Uterus (tissue), 4 donors: ENCODE results near the gene POM121L2. TPM values are rescaled to one million over a fixed set of nuclear protein-coding genes. Genes with fewer than 3 reads are reported as not detected.

ENCODE experiments used
- DNase-seq, 2 donors: peaks; one replicate each; pipeline ENCODE4 v3.0.0-alpha.2; 2019 to 2020
- H3K27ac ChIP-seq, 2 donors: fragments of 200-600 bp; sonication (generic); 1 replicate in 1 of 2; 2 replicates in 1 of 2; pipeline ENCODE4 v1.5.1; 2016 to 2018
- H3K27me3 ChIP-seq, 2 donors: fragments of 200-600 bp; sonication (generic); one replicate each; pipeline ENCODE4 v1.5.1; 2018 to 2019; ENCODE audit warnings: control low read depth in 1 of 2
- H3K36me3 ChIP-seq, 2 donors: fragments of 200-600 bp; sonication (generic); one replicate each; pipeline ENCODE4 v1.5.1; 2019; ENCODE audit warnings: control low read depth in 1 of 2
- H3K4me1 ChIP-seq, 2 donors: fragments of 200-600 bp; sonication (generic); one replicate each; pipeline ENCODE4 v1.5.1; 2018 to 2019; ENCODE audit warnings: control low read depth in 1 of 2
- H3K4me3 ChIP-seq, 2 donors: fragments of 200-600 bp; sonication (generic); 1 replicate in 1 of 2; 2 replicates in 1 of 2; pipeline ENCODE4 v1.5.1; 2018 to 2019; ENCODE audit warnings: mild to moderate bottlenecking in 1 of 2
- H3K9me3 ChIP-seq, 2 donors: fragments of 200-600 bp; sonication (generic); one replicate each; pipeline ENCODE4 v1.5.1; 2019; ENCODE audit warnings: control low read depth in 1 of 2
- CTCF ChIP-seq, 4 experiments: fragments of 200-600 bp in 2 of 4; fragments of 450-650 bp in 2 of 4; sonication (generic) in 2 of 4; IDR thresholded peaks; one replicate each; pipeline ENCODE4 v1.5.1; 2016 to 2019; ENCODE audit warnings: antibody characterized with exemption in 4 of 4, mild to moderate bottlenecking in 2 of 4, moderate library complexity in 1 of 4
- POLR2A ChIP-seq, 2 donors: fragments of 450-650 bp; IDR thresholded peaks; one replicate each; pipeline ENCODE4 v1.6.1; 2016; ENCODE audit warnings: antibody characterized with exemption in 2 of 2, mild to moderate bottlenecking in 1 of 2, moderate library complexity in 1 of 2
- intact Hi-C: fragments of 100-400 bp; cut with DNase I; formaldehyde crosslinking; loops from one replicate; pipeline ENCODE4 v1.15.1; 2023; ENCODE audit warnings: low total_unique reads
- total RNA-seq, 4 donors: library from RNA; depleted of rRNA in 3 of 4; stranded (reverse); fragments of >200 nt in 3 of 4; gene quantifications; one replicate each; pipeline versions ENCODE4 v1.1.0 to v1.2.4, GENCODE V29; 2014 to 2023
- donor health status: DM: yes; HTN: yes; CAD: no.

The POM121L2 gene
- not detected for total RNA-seq

GRCh38 chr6:27312146-27312949, at the start of gene POM121L2:
POM121L2 (minus strand) TSS chr6:27312273; CDS start chr6:27312170, 103 bp downstream.
- intact Hi-C loops, result no loop called here
- H3K36me3 ChIP-seq, result no peaks in the 10 kb centered on the region
- peak in 1 of 2 donors; percentile 24 for DNase-seq
- H3K27me3 ChIP-seq, result peaks cover 0 to 32% of the 10 kb centered on the region in 2 donors
- no peaks in the 10 kb centered on the region for H3K9me3 ChIP-seq
- H3K4me3 ChIP-seq, result peak within 1 kb of the TSS; percentile 18 to 33
- no peaks in the 10 kb centered on the region for H3K4me1 ChIP-seq
- H3K27ac ChIP-seq, result no peak within 1 kb of the TSS
- peak in 2 of 4 experiments; percentile 24 to 39 for TF ChIP-seq CTCF (IDR thresholded peaks at IDR 0.05)
- TF ChIP-seq POLR2A (IDR thresholded peaks at IDR 0.05), result no peak

GRCh38 chr6:27359231-27359630, 47.2 kb upstream of the POM121L2 start:
- TF ChIP-seq POLR2A (IDR thresholded peaks at IDR 0.05) (no peak), CTCF (IDR thresholded peaks at IDR 0.05) (no peak)
- Histone ChIP-seq H3K27me3 (no peaks in the 10 kb centered on the region), H3K4me1 (no peaks in the 10 kb centered on the region), H3K27ac (no peak overlapping the region), H3K36me3 (no peaks in the 10 kb centered on the region), H3K4me3 (no peak overlapping the region), H3K9me3 (peaks cover 0 to 31% of the 10 kb centered on the region in 2 donors)
- no peak for DNase-seq
- intact Hi-C loops, result no loop called here

- intact Hi-C loops, result no loop called here
- Histone ChIP-seq H3K36me3 (no peaks in the 10 kb centered on the region), H3K4me3 (no peak overlapping the region), H3K9me3 (peaks cover 0 to 30% of the 10 kb centered on the region in 2 donors), H3K27ac (no peak overlapping the region), H3K4me1 (no peaks in the 10 kb centered on the region), H3K27me3 (no peaks in the 10 kb centered on the region)
- no peak for DNase-seq
- TF ChIP-seq CTCF (IDR thresholded peaks at IDR 0.05) (no peak), POLR2A (IDR thresholded peaks at IDR 0.05) (no peak)
Measured at GRCh38 chr6:27358786-27359185, 46.7 kb upstream of the POM121L2 start.

- no peak overlapping the region for H3K4me3 ChIP-seq
- intact Hi-C loops, result no loop called here
- DNase-seq, result no peak
Measured at GRCh38 chr6:27352850-27353249, 40.8 kb upstream of the POM121L2 start.

More at GRCh38 chr6:27352850-27353249, 40.8 kb upstream of the POM121L2 start:
- H3K36me3 ChIP-seq, result no peaks in the 10 kb centered on the region
- H3K4me1 ChIP-seq, result no peaks in the 10 kb centered on the region
- no peaks in the 10 kb centered on the region for H3K27me3 ChIP-seq
- H3K27ac ChIP-seq, result no peak overlapping the region
- TF ChIP-seq POLR2A (IDR thresholded peaks at IDR 0.05), result no peak
- TF ChIP-seq CTCF (IDR thresholded peaks at IDR 0.05), result no peak
- H3K9me3 ChIP-seq, result peaks cover 0 to 3% of the 10 kb centered on the region in 2 donors
